ENCODE measurements around the gene CNTRL. TPM values are rescaled to one million over a fixed set of nuclear protein-coding genes. Genes with fewer than 3 reads are reported as not detected.

The CNTRL gene
- total and polyA plus RNA-seq, 2 donors (not counting 1 experiment from before 2014, with no cell fraction given), result 40.0 to 146 TPM

DNA sequence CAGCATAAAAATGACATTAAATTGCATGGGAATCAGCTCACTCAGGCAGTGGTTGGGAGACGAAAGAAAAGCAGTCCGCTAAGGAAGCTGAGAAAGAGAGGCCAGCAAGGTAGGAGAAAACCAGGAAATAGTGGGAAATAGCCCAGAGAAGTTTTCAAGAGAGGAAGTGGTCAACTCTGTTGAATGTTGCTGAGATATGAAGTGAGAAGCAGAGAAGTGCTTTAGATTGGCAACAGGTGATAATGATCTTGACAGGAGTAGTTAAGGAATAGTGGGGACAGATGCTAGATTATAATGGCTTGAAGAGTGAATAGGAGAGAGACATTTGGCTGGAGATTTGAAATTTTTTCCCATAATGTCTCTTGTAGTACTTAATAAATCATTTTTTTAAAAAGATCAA is 30.8 kb downstream of the CNTRL start:
- H3K4me2 ChIP-seq (replicated peaks; ENCODE audit: low read depth, low read length, poor library complexity, severe bottlenecking), result no peak overlapping the region
- 76% methylated on average over 2 of the region's 2 CpGs for WGBS (ENCODE audit: insufficient coverage)
- H3K27me3 ChIP-seq (replicated peaks in 1 of 4; ENCODE audit: control extremely low read depth in 1 of 4, control insufficient read depth in 3 of 4, insufficient read depth in 4 of 4, low read length in 3 of 4), result no peaks in the 10 kb centered on the region
- Mint-ChIP-seq H3K9me3 (ENCODE audit: insufficient read depth) (no peaks in the 10 kb centered on the region), H3K27me3 (no peaks in the 10 kb centered on the region), H3K27ac (peak overlapping the region; percentile 23), H3K4me1 (peaks cover 22% of the 10 kb centered on the region), H3K4me3 (no peak overlapping the region)
- no peak overlapping the region for H3K9ac ChIP-seq (ENCODE audit: low read length)
- CTCF ChIA-PET, result interaction anchor here (0.7 kb wide), 1 partner anchor 180 kb away, joined by 6 read pairs; no protein-coding TSS in a partner anchor
- POLR2A ChIA-PET, result no interaction called here
- ATAC-seq (ENCODE audit: low read depth), result no peak
- TF ChIP-seq, protein P1, sequence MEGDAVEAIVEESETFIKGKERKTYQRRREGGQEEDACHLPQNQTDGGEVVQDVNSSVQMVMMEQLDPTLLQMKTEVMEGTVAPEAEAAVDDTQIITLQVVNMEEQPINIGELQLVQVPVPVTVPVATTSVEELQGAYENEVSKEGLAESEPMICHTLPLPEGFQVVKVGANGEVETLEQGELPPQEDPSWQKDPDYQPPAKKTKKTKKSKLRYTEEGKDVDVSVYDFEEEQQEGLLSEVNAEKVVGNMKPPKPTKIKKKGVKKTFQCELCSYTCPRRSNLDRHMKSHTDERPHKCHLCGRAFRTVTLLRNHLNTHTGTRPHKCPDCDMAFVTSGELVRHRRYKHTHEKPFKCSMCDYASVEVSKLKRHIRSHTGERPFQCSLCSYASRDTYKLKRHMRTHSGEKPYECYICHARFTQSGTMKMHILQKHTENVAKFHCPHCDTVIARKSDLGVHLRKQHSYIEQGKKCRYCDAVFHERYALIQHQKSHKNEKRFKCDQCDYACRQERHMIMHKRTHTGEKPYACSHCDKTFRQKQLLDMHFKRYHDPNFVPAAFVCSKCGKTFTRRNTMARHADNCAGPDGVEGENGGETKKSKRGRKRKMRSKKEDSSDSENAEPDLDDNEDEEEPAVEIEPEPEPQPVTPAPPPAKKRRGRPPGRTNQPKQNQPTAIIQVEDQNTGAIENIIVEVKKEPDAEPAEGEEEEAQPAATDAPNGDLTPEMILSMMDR (IDR thresholded peaks at IDR 0.05), result no peak
- TF ChIP-seq EZH2 (IDR thresholded peaks at IDR 0.05; ENCODE audit: borderline replicate concordance, insufficient read depth, low read depth, low read length, poor library complexity, severe bottlenecking), result no peak
- intact Hi-C loops (cut with micrococcal nuclease), result no loop called here
- peaks cover 0 to 5% of the 10 kb centered on the region in 2 donors for H3K4me1 ChIP-seq (ENCODE audit: control insufficient read depth in 2 of 2, insufficient read depth in 2 of 2, low read length in 2 of 2)
- no peak overlapping the region for H3K4me3 ChIP-seq (ENCODE audit: control extremely low read depth in 1 of 5, extremely low read depth in 1 of 5, insufficient read depth in 1 of 5, low read depth in 2 of 5, low read length in 4 of 5)
- no peaks in the 10 kb centered on the region for H4K20me1 ChIP-seq (ENCODE audit: control insufficient read depth, insufficient read depth, low read length, poor library complexity, severe bottlenecking)
- H3K9me3 ChIP-seq (ENCODE audit: control extremely low read depth in 1 of 3, control insufficient read depth in 2 of 3, insufficient read depth in 1 of 3, low read length in 2 of 3), result no peaks in the 10 kb centered on the region
- H3K79me2 ChIP-seq (ENCODE audit: control insufficient read depth, insufficient read depth, low read length), result peaks cover 4% of the 10 kb centered on the region
- peaks cover 0 to 9% of the 10 kb centered on the region in 2 experiments for H3K36me3 ChIP-seq (replicated peaks in 1 of 2; ENCODE audit: control extremely low read depth in 1 of 2, control insufficient read depth in 1 of 2, extremely low read depth in 1 of 2, insufficient read depth in 2 of 2, low read length in 1 of 2)
- H3K27ac ChIP-seq (ENCODE audit: low read length in 2 of 2), result peak overlapping the region in 1 of 2 donors; percentile 62
- no peak overlapping the region for H2AFZ ChIP-seq (ENCODE audit: insufficient read depth, low read depth, low read length, poor library complexity, severe bottlenecking)
- DNase-seq, result no peak

DNA sequence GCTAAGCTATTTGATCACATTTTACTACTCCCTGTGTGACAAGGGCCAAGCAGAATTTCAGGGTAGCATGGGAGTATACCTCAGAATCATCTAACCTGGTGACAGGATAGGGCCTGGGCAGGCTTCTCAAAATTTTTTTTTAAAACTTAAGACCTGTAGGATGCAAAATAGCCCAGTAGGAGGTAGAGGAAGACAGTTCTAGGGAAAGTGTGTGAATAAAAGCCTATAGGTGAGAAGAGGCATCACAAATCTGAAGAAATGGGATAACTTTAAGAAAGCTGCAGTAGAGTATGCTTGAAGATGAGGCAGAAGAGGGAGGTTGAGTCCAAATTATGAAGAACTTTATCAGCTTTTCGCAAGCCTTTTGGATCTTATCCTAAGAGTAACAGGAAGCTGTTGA is 32.3 kb downstream of the CNTRL start:
- DNase-seq, result peak; percentile 29
- H3K4me1 ChIP-seq (ENCODE audit: control insufficient read depth in 2 of 2, insufficient read depth in 2 of 2, low read length in 2 of 2), result peaks cover 0 to 5% of the 10 kb centered on the region in 2 donors
- ATAC-seq (ENCODE audit: low read depth), result peak; percentile 28
- H3K27ac ChIP-seq (ENCODE audit: low read length in 2 of 2), result no peak overlapping the region
- no peak overlapping the region for H3K4me3 ChIP-seq (ENCODE audit: control extremely low read depth in 1 of 5, extremely low read depth in 1 of 5, insufficient read depth in 1 of 5, low read depth in 2 of 5, low read length in 4 of 5)
- ChIA-PET POLR2A (no interaction called here), CTCF (interaction anchor here (0.7 to 1.2 kb wide), 2 partner anchors 15 to 107 kb away, joined by 3 read pairs; no protein-coding TSS in a partner anchor)
- WGBS (ENCODE audit: insufficient coverage), result no CpG with 5 or more reads among the region's 1 CpG
- no peaks in the 10 kb centered on the region for H3K9me3 Mint-ChIP-seq (ENCODE audit: insufficient read depth)
- no peaks in the 10 kb centered on the region for H4K20me1 ChIP-seq (ENCODE audit: control insufficient read depth, insufficient read depth, low read length, poor library complexity, severe bottlenecking)
- H3K27ac Mint-ChIP-seq, result peak overlapping the region; percentile 32
- H3K9ac ChIP-seq (ENCODE audit: low read length), result no peak overlapping the region
- H3K36me3 ChIP-seq (replicated peaks in 1 of 2; ENCODE audit: control extremely low read depth in 1 of 2, control insufficient read depth in 1 of 2, extremely low read depth in 1 of 2, insufficient read depth in 2 of 2, low read length in 1 of 2), result peaks cover 0 to 18% of the 10 kb centered on the region in 2 experiments
- H3K4me3 Mint-ChIP-seq, result no peak overlapping the region
- H3K27me3 ChIP-seq (replicated peaks in 1 of 4; ENCODE audit: control extremely low read depth in 1 of 4, control insufficient read depth in 3 of 4, insufficient read depth in 4 of 4, low read length in 3 of 4), result no peaks in the 10 kb centered on the region
- H3K4me1 Mint-ChIP-seq, result peaks cover 20% of the 10 kb centered on the region
- no peaks in the 10 kb centered on the region for H3K27me3 Mint-ChIP-seq
- H2AFZ ChIP-seq (ENCODE audit: insufficient read depth, low read depth, low read length, poor library complexity, severe bottlenecking), result no peak overlapping the region
- no peaks in the 10 kb centered on the region for H3K9me3 ChIP-seq (ENCODE audit: control extremely low read depth in 1 of 3, control insufficient read depth in 2 of 3, insufficient read depth in 1 of 3, low read length in 2 of 3)
- no peak overlapping the region for H3K4me2 ChIP-seq (replicated peaks; ENCODE audit: low read depth, low read length, poor library complexity, severe bottlenecking)
- TF ChIP-seq EZH2 (IDR thresholded peaks at IDR 0.05; ENCODE audit: borderline replicate concordance, insufficient read depth, low read depth, low read length, poor library complexity, severe bottlenecking), result no peak
- TF ChIP-seq, protein P1 (IDR thresholded peaks at IDR 0.05), result peak; percentile 37
- intact Hi-C loops (cut with micrococcal nuclease), result no loop called here
- H3K79me2 ChIP-seq (ENCODE audit: control insufficient read depth, insufficient read depth, low read length), result peaks cover 4% of the 10 kb centered on the region
